GM18907 (cell line): ENCODE results near the gene RNF125.

ENCODE experiments used
- ATAC-seq: cut with Tn5 transposase; IDR thresholded peaks from one replicate; pipeline ENCODE4 v1.9.1; 2021; ENCODE audit warnings: mild to moderate bottlenecking, moderate library complexity; ENCODE audit not compliant: unreplicated experiment

Gene RNF125

GRCh38 chr18:32021756-32022564, 3.3 kb downstream of the RNF125 start:
- no peak for ATAC-seq

GRCh38 chr18:32025744-32026143, 7.1 kb downstream of the RNF125 start:
- ATAC-seq, result peak; percentile 33

- peak; percentile 21 for ATAC-seq
Observed at GRCh38 chr18:32026491-32027086, 8.0 kb downstream of the RNF125 start.

GRCh38 chr18:32029558-32029957, 10.9 kb downstream of the RNF125 start:
- no peak for ATAC-seq

GRCh38 chr18:32032609-32033008, 14.0 kb downstream of the RNF125 start:
- no peak for ATAC-seq

GRCh38 chr18:32036506-32037180, 18.0 kb downstream of the RNF125 start:
- ATAC-seq, result no peak

GRCh38 chr18:32037616-32038015, 19.0 kb downstream of the RNF125 start:
- no peak for ATAC-seq

- ATAC-seq, result peak; percentile 91
Observed at GRCh38 chr18:32040936-32041335, 22.3 kb downstream of the RNF125 start.

GRCh38 chr18:32042337-32042736, 23.7 kb downstream of the RNF125 start:
- no peak for ATAC-seq

- peak; percentile 71 for ATAC-seq
Observed at GRCh38 chr18:32048507-32049091, 30.0 kb downstream of the RNF125 start.

- peak; percentile 39 for ATAC-seq
Observed at GRCh38 chr18:32049393-32050171, 31.0 kb downstream of the RNF125 start.

GRCh38 chr18:32056613-32057358, 38.2 kb downstream of the RNF125 start:
- ATAC-seq, result no peak

GRCh38 chr18:32057624-32058165, 39.1 kb downstream of the RNF125 start:
- ATAC-seq, result no peak

- ATAC-seq, result no peak
Observed at GRCh38 chr18:32060026-32060425, 41.4 kb downstream of the RNF125 start.

GRCh38 chr18:32067375-32068167, 48.9 kb downstream of the RNF125 start:
- ATAC-seq, result no peak

- ATAC-seq, result peak; percentile 65
Observed at GRCh38 chr18:32072321-32072720, 53.7 kb downstream of the RNF125 start.

- no peak for ATAC-seq
Observed at GRCh38 chr18:32074206-32074605, 55.6 kb downstream of the RNF125 start.

GRCh38 chr18:32078845-32079244, 60.2 kb downstream of the RNF125 start:
- no peak for ATAC-seq

- ATAC-seq, result no peak
Observed at GRCh38 chr18:32081881-32082280, 63.3 kb downstream of the RNF125 start.
